ENCODE data around the gene ACP7. TPM values are rescaled to one million over a fixed set of nuclear protein-coding genes. Genes with fewer than 3 reads are reported as not detected.
A peak's percentile ranks its signal among the peaks of the same experiment; 100 is the strongest.

ACP7 gene, protein sequence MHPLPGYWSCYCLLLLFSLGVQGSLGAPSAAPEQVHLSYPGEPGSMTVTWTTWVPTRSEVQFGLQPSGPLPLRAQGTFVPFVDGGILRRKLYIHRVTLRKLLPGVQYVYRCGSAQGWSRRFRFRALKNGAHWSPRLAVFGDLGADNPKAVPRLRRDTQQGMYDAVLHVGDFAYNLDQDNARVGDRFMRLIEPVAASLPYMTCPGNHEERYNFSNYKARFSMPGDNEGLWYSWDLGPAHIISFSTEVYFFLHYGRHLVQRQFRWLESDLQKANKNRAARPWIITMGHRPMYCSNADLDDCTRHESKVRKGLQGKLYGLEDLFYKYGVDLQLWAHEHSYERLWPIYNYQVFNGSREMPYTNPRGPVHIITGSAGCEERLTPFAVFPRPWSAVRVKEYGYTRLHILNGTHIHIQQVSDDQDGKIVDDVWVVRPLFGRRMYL
- not detected in 2 replicates for total RNA-seq
- polyA plus RNA-seq = not detected in 2 replicates

- H3K9me3 ChIP-seq (ENCODE audit: low read depth) = no peaks in the 10 kb centered on the region
- no peaks in the 10 kb centered on the region for H3K36me3 ChIP-seq
- peak in 1 of 2 donors; percentile 11 for DNase-seq (ENCODE audit: low read depth in 1 of 2, low spot score in 1 of 2)
- no peak within 1 kb of the TSS for H3K27ac ChIP-seq
- H3K4me1 ChIP-seq (ENCODE audit: low read depth) = no peaks in the 10 kb centered on the region
- H3K27me3 ChIP-seq = peaks cover 95% of the 10 kb centered on the region
- no peak within 1 kb of the TSS for H3K4me3 ChIP-seq
- no peak for TF ChIP-seq CTCF (IDR thresholded peaks at IDR 0.05; ENCODE audit: low read depth, low read length)
Measured at GRCh38 chr19:39083983-39084731, at the start of gene ACP7. Gene ACP7, plus strand, starts transcription at chr19:39084368. Its CDS starts 902 bp downstream, at chr19:39085270.

DNA sequence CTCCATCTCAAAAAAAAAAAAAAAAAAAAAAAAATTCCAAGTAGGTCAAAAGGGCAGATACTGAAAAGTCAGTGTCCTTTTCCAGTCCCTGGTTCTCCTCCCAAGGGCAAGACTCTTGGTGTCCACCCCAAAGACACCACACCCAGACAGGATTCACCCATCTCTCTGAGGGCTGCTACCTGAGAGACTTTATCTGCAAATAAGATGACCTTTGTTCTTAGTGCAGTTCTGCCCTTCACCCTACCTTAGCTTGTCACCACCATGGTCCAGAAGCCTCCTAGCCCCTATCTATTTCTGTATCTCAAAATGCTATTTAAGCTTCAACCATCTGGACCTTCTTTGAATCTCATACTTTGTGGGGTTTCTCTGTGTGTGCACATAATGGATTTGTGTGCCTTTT is 47.6 kb upstream of the ACP7 start:
- Histone ChIP-seq H3K4me3 (no peak overlapping the region), H3K36me3 (no peaks in the 10 kb centered on the region), H3K4me1 (ENCODE audit: low read depth) (peaks cover 4% of the 10 kb centered on the region), H3K9me3 (ENCODE audit: low read depth) (no peaks in the 10 kb centered on the region), H3K27me3 (no peaks in the 10 kb centered on the region), H3K27ac (no peak overlapping the region)
- TF ChIP-seq CTCF (IDR thresholded peaks at IDR 0.05; ENCODE audit: low read depth, low read length) = no peak
- DNase-seq (ENCODE audit: low read depth in 1 of 2, low spot score in 1 of 2) = no peak

GRCh38 chr19:39037194-39037593 is 47.0 kb upstream of the ACP7 start:
- Histone ChIP-seq H3K36me3 (no peaks in the 10 kb centered on the region), H3K27me3 (no peaks in the 10 kb centered on the region), H3K27ac (no peak overlapping the region), H3K4me3 (no peak overlapping the region), H3K4me1 (ENCODE audit: low read depth) (peaks cover 4% of the 10 kb centered on the region), H3K9me3 (ENCODE audit: low read depth) (no peaks in the 10 kb centered on the region)
- no peak for TF ChIP-seq CTCF (IDR thresholded peaks at IDR 0.05; ENCODE audit: low read depth, low read length)
- no peak for DNase-seq (ENCODE audit: low read depth in 1 of 2, low spot score in 1 of 2)

DNA sequence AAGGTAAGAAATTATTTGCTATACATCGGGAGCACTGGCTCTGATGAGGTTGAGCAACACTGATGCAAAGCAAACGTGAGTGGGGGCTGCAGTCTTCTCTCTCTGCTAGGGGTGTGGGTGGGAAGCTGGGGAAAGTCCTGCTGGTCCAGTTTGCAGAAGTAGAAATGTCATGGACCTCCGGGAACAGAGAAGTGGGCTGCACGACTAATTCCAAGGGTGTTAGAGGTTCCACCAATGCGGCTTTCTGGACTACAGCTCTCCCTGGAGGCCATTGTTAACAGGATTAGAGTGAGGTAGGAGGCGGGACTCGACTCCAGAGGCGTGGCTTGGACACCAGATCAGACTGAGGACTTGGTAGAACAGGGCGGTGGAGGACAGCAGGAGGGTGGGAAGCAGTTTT is 46.1 kb upstream of the ACP7 start:
- TF ChIP-seq CTCF (IDR thresholded peaks at IDR 0.05; ENCODE audit: low read depth, low read length) = peak; percentile 33
- Histone ChIP-seq H3K27me3 (no peaks in the 10 kb centered on the region), H3K4me1 (ENCODE audit: low read depth) (no peaks in the 10 kb centered on the region), H3K9me3 (ENCODE audit: low read depth) (no peaks in the 10 kb centered on the region), H3K4me3 (no peak overlapping the region), H3K36me3 (no peaks in the 10 kb centered on the region), H3K27ac (no peak overlapping the region)
- DNase-seq (ENCODE audit: low read depth in 1 of 2, low spot score in 1 of 2) = peak; percentile 61 to 65

DNA sequence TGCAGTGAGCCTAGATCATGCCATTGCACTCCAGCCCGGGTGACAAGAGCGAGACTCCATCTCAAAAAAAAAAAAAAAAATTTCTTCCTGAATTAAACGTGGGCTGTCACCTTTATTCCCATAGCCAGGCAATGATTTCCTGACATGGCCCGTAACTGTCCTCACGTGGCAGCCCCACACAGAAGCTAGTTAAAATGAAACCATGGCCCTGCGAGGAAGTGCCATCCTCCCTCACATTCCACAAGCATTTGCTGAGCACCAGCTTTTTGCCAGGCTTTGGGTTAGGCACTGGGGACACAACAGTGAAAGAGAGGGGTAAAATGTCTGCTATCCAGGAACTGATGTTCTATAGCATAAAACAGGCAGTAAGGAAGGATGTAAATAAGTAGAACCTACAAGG is 38.7 kb upstream of the ACP7 start:
- no peak for TF ChIP-seq CTCF (IDR thresholded peaks at IDR 0.05; ENCODE audit: low read depth, low read length)
- no peaks in the 10 kb centered on the region for H3K9me3 ChIP-seq (ENCODE audit: low read depth)
- no peak for DNase-seq (ENCODE audit: low read depth in 1 of 2, low spot score in 1 of 2)
- H3K27me3 ChIP-seq = no peaks in the 10 kb centered on the region
- no peaks in the 10 kb centered on the region for H3K36me3 ChIP-seq
- no peak overlapping the region for H3K4me3 ChIP-seq
- no peaks in the 10 kb centered on the region for H3K4me1 ChIP-seq (ENCODE audit: low read depth)
- H3K27ac ChIP-seq = no peak overlapping the region

Data from cardiac muscle cell (in vitro differentiated cells and primary cell).